GM12878 (cell line): ENCODE measurements around the gene NBPF3. TPM values are rescaled to one million over a fixed set of nuclear protein-coding genes. Genes with fewer than 3 reads are reported as not detected.

Experiments used
- ATAC-seq: fragments of 200-7000 bp; cut with Tn5 transposase; 3 replicates; pipeline ENCODE4 v1.9.1; 2020; ENCODE audit warnings: mild to moderate bottlenecking, moderate library complexity
- BruUV-seq: library from RNA; stranded (reverse); fragments of 400-500 nt; replicated peaks from 2 replicates; lab custom pipeline; 2021; lab: Mats Ljungman, UMichigan
- CTCF ChIA-PET: fragments of 300-600 bp; sonication (Branson Sonifier 250); formaldehyde crosslinking; extraction: SDS; loops from one replicate; lab custom pipeline; 2021; ENCODE audit warnings: inconsistent platforms; lab: Yijun Ruan, JAX
- POLR2A ChIA-PET: fragments of 350-600 bp; formaldehyde crosslinking; extraction: SDS; loops from one replicate; lab custom pipeline; 2021; ENCODE audit warnings: inconsistent platforms; lab: Charles Lee
- RAD21 ChIA-PET: fragments of 300-600 bp; sonication (Branson Sonifier 250); formaldehyde crosslinking; loops from one replicate; lab custom pipeline; 2023; ENCODE audit warnings: antibody characterized with exemption; ENCODE audit not compliant: unreplicated experiment; lab: Charles Lee
- SMC1A ChIA-PET: fragments of 300-600 bp; sonication (Branson Sonifier 250); formaldehyde crosslinking; loops from one replicate; lab custom pipeline; 2023; ENCODE audit not compliant: unreplicated experiment, uncharacterized antibody; lab: Charles Lee
- DNase-seq: peaks from one replicate; pipeline ENCODE4 v3.0.0-alpha.2; 2011; ENCODE audit warnings: low read depth, low spot score
- FAIRE-seq: peaks from 3 replicates; lab custom pipeline; 2011; peaks lifted over from hg19 to GRCh38; lab: Jason Lieb, UNC
- H2AFZ ChIP-seq: 2 replicates; pipeline ENCODE4 v1.6.0; 2011; ENCODE audit warnings: low read depth, low read length, control low read depth; ENCODE audit not compliant: control insufficient read depth
- H3K27ac ChIP-seq: 2 replicates; pipeline ENCODE4 v1.5.1; 2011; ENCODE audit warnings: control low read depth; ENCODE audit not compliant: control insufficient read depth, insufficient read depth
- H3K27me3 ChIP-seq, 2 experiments: replicated peaks in 1 of 2; 2 replicates each; pipeline versions ENCODE4 v1.6.0 to v1.6.1; 2011; ENCODE audit warnings: low read length in 1 of 2; ENCODE audit not compliant: control insufficient read depth in 2 of 2, insufficient read depth in 2 of 2
- H3K36me3 ChIP-seq, 2 experiments: 2 replicates each; pipeline ENCODE4 v1.5.1; 2011; ENCODE audit warnings: low read length in 1 of 2; ENCODE audit not compliant: control insufficient read depth in 2 of 2, insufficient read depth in 2 of 2
- H3K4me1 ChIP-seq: 2 replicates; pipeline ENCODE4 v1.6.1; 2011; ENCODE audit warnings: mild to moderate bottlenecking, low read length, moderate library complexity, mixed read lengths; ENCODE audit not compliant: control insufficient read depth, insufficient read depth
- H3K4me2 ChIP-seq: 2 replicates; pipeline ENCODE4 v1.6.0; 2011; ENCODE audit warnings: control low read depth; ENCODE audit not compliant: control insufficient read depth, insufficient read depth
- H3K4me3 ChIP-seq: fragments of 200-600 bp; sonication (generic); 2 replicates; pipeline ENCODE4 v1.5.1; 2016
- H3K79me2 ChIP-seq: 2 replicates; pipeline ENCODE4 v1.6.0; 2011; ENCODE audit warnings: low read length; ENCODE audit not compliant: control insufficient read depth, insufficient read depth
- H3K9ac ChIP-seq: 2 replicates; pipeline ENCODE4 v1.8.0; 2011; ENCODE audit warnings: low read length, control low read depth, mixed read lengths; ENCODE audit not compliant: control insufficient read depth, insufficient read depth
- H3K9me3 ChIP-seq: replicated peaks from 3 replicates; pipeline ENCODE4 v1.5.1; 2011; ENCODE audit warnings: mild to moderate bottlenecking, low read length; ENCODE audit not compliant: control insufficient read depth, insufficient read depth
- H4K20me1 ChIP-seq: 2 replicates; pipeline ENCODE4 v1.6.0; 2011; ENCODE audit not compliant: control insufficient read depth, insufficient read depth
- CBX3 ChIP-seq: fragments of 200-600 bp; sonication (generic); IDR thresholded peaks from 2 replicates; pipeline ENCODE4 v1.6.1; 2016; ENCODE audit warnings: low read depth, borderline replicate concordance
- HDAC2 ChIP-seq: fragments of 200-600 bp; sonication (generic); IDR thresholded peaks from 2 replicates; pipeline ENCODE4 v1.6.1; 2017
- HDGF ChIP-seq: fragments of 450-650 bp; IDR thresholded peaks from 2 replicates; pipeline ENCODE4 v1.6.1; 2016; ENCODE audit warnings: antibody characterized with exemption
- IKZF2 ChIP-seq, 2 experiments: fragments of 450-650 bp; IDR thresholded peaks; 2 replicates each; pipeline ENCODE4 v1.6.1; 2017; ENCODE audit warnings: mild to moderate bottlenecking in 2 of 2, moderate library complexity in 2 of 2
- KAT2A ChIP-seq: conservative IDR thresholded peaks from 2 replicates; pipeline ENCODE4 v1.6.1; 2011; ENCODE audit warnings: low read depth, low read length; ENCODE audit not compliant: control insufficient read depth
- MEF2A ChIP-seq: IDR thresholded peaks from 2 replicates; pipeline ENCODE4 v1.6.1; 2011; ENCODE audit warnings: low read depth, mild to moderate bottlenecking, low read length, moderate library complexity; ENCODE audit not compliant: insufficient read depth
- SIX5 ChIP-seq: IDR thresholded peaks from 2 replicates; pipeline ENCODE4 v1.6.1; 2011; ENCODE audit warnings: mild to moderate bottlenecking, low read depth, low read length, moderate library complexity; ENCODE audit not compliant: severe bottlenecking
- ZBTB33 ChIP-seq: fragments of 450-650 bp; IDR thresholded peaks from 2 replicates; pipeline ENCODE4 v1.6.1; 2017; ENCODE audit warnings: mild to moderate bottlenecking
- WGBS: methylation state at CpG from one replicate; pipeline ENCODE4 v1.1.6; 2016; ENCODE audit warnings: low lambda C conversion rate; ENCODE audit not compliant: insufficient replicate concordance, insufficient coverage; ENCODE audit errors: missing lambda C conversion rate; 5-methylcytosine and 5-hydroxymethylcytosine counted together
- in situ Hi-C: fragments of 300-500 bp; cut with MboI; formaldehyde crosslinking; loops from 9 replicates; pipeline ENCODE4 v1.14.3; 2018; ENCODE audit warnings: mixed read lengths
- intact Hi-C: fragments of 100-400 bp; cut with micrococcal nuclease; formaldehyde crosslinking; loops from one replicate; pipeline ENCODE4 v1.14.2; 2022; ENCODE audit not compliant: unreplicated experiment
- polyA plus RNA-seq, 11 experiments: library from polyadenylated mRNA; depleted of rRNA in 4 of 11; unstranded in 6 of 11; stranded (reverse) in 5 of 11; fragments of >200 nt; fragmentation: Nextera tagmentation in 4 of 11; fragmentation: Illumina TruSeq in 1 of 11; extraction: Ambion mirVana in 4 of 11; extraction: Trizol in 1 of 11; gene quantifications; 1 replicate in 1 of 11; 2 replicates in 10 of 11; pipeline versions ENCODE4 v1.2.1 to v1.2.3, GENCODE V29; 2011 to 2016; ENCODE audit warnings: inconsistent platforms in 2 of 11, missing spikeins in 2 of 11, low read depth in 1 of 11
- total RNA-seq, 4 experiments: library from RNA; depleted of rRNA in 3 of 4; stranded (reverse); fragments of >200 nt in 3 of 4; fragmentation: Illumina TruSeq in 1 of 4; extraction: Trizol in 1 of 4; gene quantifications; 2 replicates each; pipeline versions ENCODE4 v1.2.1 to v1.2.3, GENCODE V29; 2013 to 2021

The NBPF3 gene
- total and polyA plus RNA-seq, 10 of the 15 experiments (the other 5 are each of a cell fraction or from before 2014, with no cell fraction given): 0.56 to 4.4 (median 2.7) TPM

GRCh38 chr1:21491488-21492355 lies 51.8 kb downstream of the NBPF3 start:
- no peak overlapping the region for H3K4me3 ChIP-seq
- CTCF ChIA-PET: interaction anchor here (0.8 to 3.7 kb wide), 6 partner anchors 13 to 121 kb away, joined by 3 to 34 read pairs (median 4); no protein-coding TSS in a partner anchor
- no peak for FAIRE-seq
- TF ChIP-seq KAT2A (no peak), ZBTB33 (no peak), HDGF (no peak), CBX3 (no peak), IKZF2 (IDR thresholded peaks at IDR 0.05) (no peak), HDAC2 (no peak), SIX5 (no peak), MEF2A (no peak)
- TF ChIP-seq, all 136 proteins: peak for 0
- Histone ChIP-seq H3K9ac (no peak overlapping the region), H4K20me1 (no peaks in the 10 kb centered on the region), H3K79me2 (no peaks in the 10 kb centered on the region), H3K4me1 (peaks cover 3% of the 10 kb centered on the region), H3K27ac (no peak overlapping the region), H3K36me3 (no peaks in the 10 kb centered on the region), H2AFZ (no peak overlapping the region), H3K9me3 (no peaks in the 10 kb centered on the region; the same call in 2 of the 3 replicates), H3K27me3 (peaks cover 0 to under 1% of the 10 kb centered on the region in 2 experiments; a peak in 2 of 4 replicates), H3K4me2 (no peak overlapping the region)
- in situ Hi-C loops (no loop called here), intact Hi-C loops (loop anchor here (5.0 kb wide), 1 partner anchor 119 kb away; no protein-coding TSS in a partner anchor)
- WGBS: 13% methylated on average over 8 of the region's 8 CpGs
- DNase-seq (no peak), ATAC-seq (no peak)
- SMC1A ChIA-PET: no interaction called here
- POLR2A ChIA-PET: no interaction called here
- RAD21 ChIA-PET: interaction anchor here (1.5 kb wide), 1 partner anchor 121 kb away, joined by 6 read pairs; no protein-coding TSS in a partner anchor
- BruUV-seq: no TSS peak
